ENCODE data around the gene SBF2. TPM values are rescaled to one million over a fixed set of nuclear protein-coding genes. Genes with fewer than 3 reads are reported as not detected.
A peak's percentile ranks its signal among the peaks of the same experiment; 100 is the strongest.
"Not testable (repeated sequence)": the region's sequence is repeated elsewhere in the genome, so short reads cannot be mapped to it uniquely, and the experiment has no call there.

SBF2 gene
- total and polyA plus RNA-seq, 4 donors = 50.3 to 74.2 (median 61.3) TPM

GRCh38 chr11:9923280-9923679, 370.7 kb downstream of the SBF2 start:
- DNase-seq (ENCODE audit: low read depth in 4 of 6, low spot score in 6 of 6) = no peak
- Histone ChIP-seq H3K4me1 (ENCODE audit: control insufficient read depth, insufficient read depth, low read length) (no peaks in the 10 kb centered on the region), H3K27ac (ENCODE audit: low read depth, low read length) (no peak overlapping the region), H3K27me3 (ENCODE audit: control insufficient read depth, insufficient read depth, low read length) (no peaks in the 10 kb centered on the region), H3K36me3 (ENCODE audit: control insufficient read depth, insufficient read depth, low read length) (no peaks in the 10 kb centered on the region), H3K4me3 (ENCODE audit: low read depth, low read length) (no peak overlapping the region), H3K9me3 (ENCODE audit: control insufficient read depth, insufficient read depth, low read length) (no peaks in the 10 kb centered on the region)
- WGBS (ENCODE audit: insufficient coverage) = no CpG with 5 or more reads among the region's 2 CpGs

- peak in 2 of 6 donors; percentile 21 to 58 for DNase-seq (ENCODE audit: low read depth in 4 of 6, low spot score in 6 of 6)
- 16% methylated on average over 4 of the region's 4 CpGs for WGBS (ENCODE audit: insufficient coverage)
- H3K4me3 ChIP-seq (ENCODE audit: low read depth, low read length) = no peak overlapping the region
- H3K36me3 ChIP-seq (ENCODE audit: control insufficient read depth, insufficient read depth, low read length) = no peaks in the 10 kb centered on the region
- H3K27me3 ChIP-seq (ENCODE audit: control insufficient read depth, insufficient read depth, low read length) = no peaks in the 10 kb centered on the region
- H3K4me1 ChIP-seq (ENCODE audit: control insufficient read depth, insufficient read depth, low read length) = no peaks in the 10 kb centered on the region
- no peaks in the 10 kb centered on the region for H3K9me3 ChIP-seq (ENCODE audit: control insufficient read depth, insufficient read depth, low read length)
- H3K27ac ChIP-seq (ENCODE audit: low read depth, low read length) = no peak overlapping the region
Observed at GRCh38 chr11:9922806-9923205, 371.2 kb downstream of the SBF2 start.

- H3K36me3 ChIP-seq (ENCODE audit: control insufficient read depth, insufficient read depth, low read length) = no peaks in the 10 kb centered on the region
- 90% methylated on average over 2 of the region's 3 CpGs for WGBS (ENCODE audit: insufficient coverage)
- no peak for DNase-seq (ENCODE audit: low read depth in 4 of 6, low spot score in 6 of 6)
Observed at GRCh38 chr11:9916480-9916879, 377.5 kb downstream of the SBF2 start.

GRCh38 chr11:9914064-9914463, 380.0 kb downstream of the SBF2 start:
- WGBS (ENCODE audit: insufficient coverage) = 86% methylated on average over 1 of the region's 2 CpGs
- Histone ChIP-seq H3K4me3 (ENCODE audit: low read depth, low read length) (no peak overlapping the region), H3K27me3 (ENCODE audit: control insufficient read depth, insufficient read depth, low read length) (no peaks in the 10 kb centered on the region), H3K4me1 (ENCODE audit: control insufficient read depth, insufficient read depth, low read length) (no peaks in the 10 kb centered on the region), H3K36me3 (ENCODE audit: control insufficient read depth, insufficient read depth, low read length) (no peaks in the 10 kb centered on the region), H3K9me3 (ENCODE audit: control insufficient read depth, insufficient read depth, low read length) (no peaks in the 10 kb centered on the region), H3K27ac (ENCODE audit: low read depth, low read length) (no peak overlapping the region)
- DNase-seq (ENCODE audit: low read depth in 4 of 6, low spot score in 6 of 6) = no peak

More at GRCh38 chr11:9916480-9916879, 377.5 kb downstream of the SBF2 start:
- no peak overlapping the region for H3K27ac ChIP-seq (ENCODE audit: low read depth, low read length)
- no peaks in the 10 kb centered on the region for H3K27me3 ChIP-seq (ENCODE audit: control insufficient read depth, insufficient read depth, low read length)
- no peaks in the 10 kb centered on the region for H3K4me1 ChIP-seq (ENCODE audit: control insufficient read depth, insufficient read depth, low read length)
- H3K9me3 ChIP-seq (ENCODE audit: control insufficient read depth, insufficient read depth, low read length) = no peaks in the 10 kb centered on the region
- H3K4me3 ChIP-seq (ENCODE audit: low read depth, low read length) = no peak overlapping the region

- WGBS (ENCODE audit: insufficient coverage) = no CpG with 5 or more reads among the region's 3 CpGs
- H3K36me3 ChIP-seq (ENCODE audit: control insufficient read depth, insufficient read depth, low read length) = no peaks in the 10 kb centered on the region
- peak overlapping the region; percentile 47 for H3K27ac ChIP-seq (ENCODE audit: low read depth, low read length)
- H3K4me3 ChIP-seq (ENCODE audit: low read depth, low read length) = no peak overlapping the region
- no peaks in the 10 kb centered on the region for H3K27me3 ChIP-seq (ENCODE audit: control insufficient read depth, insufficient read depth, low read length)
- DNase-seq (ENCODE audit: low read depth in 4 of 6, low spot score in 6 of 6) = peak in 1 of 6 donors; percentile 2
- H3K9me3 ChIP-seq (ENCODE audit: control insufficient read depth, insufficient read depth, low read length) = no peaks in the 10 kb centered on the region
- no peaks in the 10 kb centered on the region for H3K4me1 ChIP-seq (ENCODE audit: control insufficient read depth, insufficient read depth, low read length)
Observed at GRCh38 chr11:9905960-9906791, 387.8 kb downstream of the SBF2 start.

GRCh38 chr11:9905501-9905951, 388.5 kb downstream of the SBF2 start:
- peak in 1 of 6 donors; percentile 16 for DNase-seq (ENCODE audit: low read depth in 4 of 6, low spot score in 6 of 6)
- peak overlapping the region; percentile 47 for H3K27ac ChIP-seq (ENCODE audit: low read depth, low read length)
- no peaks in the 10 kb centered on the region for H3K36me3 ChIP-seq (ENCODE audit: control insufficient read depth, insufficient read depth, low read length)
- no CpG with 5 or more reads among the region's 1 CpG for WGBS (ENCODE audit: insufficient coverage)
- no peak overlapping the region for H3K4me3 ChIP-seq (ENCODE audit: low read depth, low read length)
- no peaks in the 10 kb centered on the region for H3K27me3 ChIP-seq (ENCODE audit: control insufficient read depth, insufficient read depth, low read length)
- H3K4me1 ChIP-seq (ENCODE audit: control insufficient read depth, insufficient read depth, low read length) = no peaks in the 10 kb centered on the region
- no peaks in the 10 kb centered on the region for H3K9me3 ChIP-seq (ENCODE audit: control insufficient read depth, insufficient read depth, low read length)

GRCh38 chr11:9903579-9903978, 390.4 kb downstream of the SBF2 start:
- Histone ChIP-seq H3K4me1 (ENCODE audit: control insufficient read depth, insufficient read depth, low read length) (no peaks in the 10 kb centered on the region), H3K27ac (ENCODE audit: low read depth, low read length) (no peak overlapping the region), H3K36me3 (ENCODE audit: control insufficient read depth, insufficient read depth, low read length) (no peaks in the 10 kb centered on the region), H3K4me3 (ENCODE audit: low read depth, low read length) (no peak overlapping the region), H3K27me3 (ENCODE audit: control insufficient read depth, insufficient read depth, low read length) (no peaks in the 10 kb centered on the region), H3K9me3 (ENCODE audit: control insufficient read depth, insufficient read depth, low read length) (no peaks in the 10 kb centered on the region)
- DNase-seq (ENCODE audit: low read depth in 4 of 6, low spot score in 6 of 6) = no peak
- 100% methylated on average over 2 of the region's 6 CpGs for WGBS (ENCODE audit: insufficient coverage)

GRCh38 chr11:9901943-9902342, 392.1 kb downstream of the SBF2 start:
- Histone ChIP-seq H3K36me3 (ENCODE audit: control insufficient read depth, insufficient read depth, low read length) (no peaks in the 10 kb centered on the region), H3K27me3 (ENCODE audit: control insufficient read depth, insufficient read depth, low read length) (no peaks in the 10 kb centered on the region), H3K4me1 (ENCODE audit: control insufficient read depth, insufficient read depth, low read length) (no peaks in the 10 kb centered on the region), H3K27ac (ENCODE audit: low read depth, low read length) (no peak overlapping the region), H3K9me3 (ENCODE audit: control insufficient read depth, insufficient read depth, low read length) (no peaks in the 10 kb centered on the region), H3K4me3 (ENCODE audit: low read depth, low read length) (no peak overlapping the region)
- DNase-seq (ENCODE audit: low read depth in 4 of 6, low spot score in 6 of 6) = no peak

- not testable (repeated sequence) for H3K27me3 ChIP-seq (ENCODE audit: control insufficient read depth, insufficient read depth, low read length); DNase-seq (ENCODE audit: low read depth in 4 of 6, low spot score in 6 of 6); H3K9me3 ChIP-seq (ENCODE audit: control insufficient read depth, insufficient read depth, low read length); H3K4me1 ChIP-seq (ENCODE audit: control insufficient read depth, insufficient read depth, low read length); H3K36me3 ChIP-seq (ENCODE audit: control insufficient read depth, insufficient read depth, low read length); H3K27ac ChIP-seq (ENCODE audit: low read depth, low read length); H3K4me3 ChIP-seq (ENCODE audit: low read depth, low read length)
- 88% methylated on average over 8 of the region's 8 CpGs for WGBS (ENCODE audit: insufficient coverage)
Observed at GRCh38 chr11:9900253-9900652, 393.8 kb downstream of the SBF2 start.

GRCh38 chr11:9899676-9900075, 394.3 kb downstream of the SBF2 start:
- no CpG with 5 or more reads among the region's 1 CpG for WGBS (ENCODE audit: insufficient coverage)
- DNase-seq (ENCODE audit: low read depth in 4 of 6, low spot score in 6 of 6) = no peak
- Histone ChIP-seq H3K9me3 (ENCODE audit: control insufficient read depth, insufficient read depth, low read length) (no peaks in the 10 kb centered on the region), H3K27me3 (ENCODE audit: control insufficient read depth, insufficient read depth, low read length) (no peaks in the 10 kb centered on the region), H3K27ac (ENCODE audit: low read depth, low read length) (no peak overlapping the region), H3K36me3 (ENCODE audit: control insufficient read depth, insufficient read depth, low read length) (no peaks in the 10 kb centered on the region), H3K4me1 (ENCODE audit: control insufficient read depth, insufficient read depth, low read length) (no peaks in the 10 kb centered on the region), H3K4me3 (ENCODE audit: low read depth, low read length) (no peak overlapping the region)

Measured in spinal cord (tissue), 10 donors.